ENCODE measurements around the gene ELL2. TPM values are rescaled to one million over a fixed set of nuclear protein-coding genes. Genes with fewer than 3 reads are reported as not detected.

ELL2 gene
- total and polyA plus RNA-seq, 2 of the 13 experiments (the other 11 are each of a cell fraction or from before 2014, with no cell fraction given): 78.9 to 97.1 TPM

- TF ChIP-seq E2F1 (CRISPR knock-in tag; IDR thresholded peaks at IDR 0.05) (no peak), HCFC1 (IDR thresholded peaks at IDR 0.05; ENCODE audit: low read depth, low read length) (no peak), PPARG (CRISPR knock-in tag; conservative IDR thresholded peaks at IDR 0.05) (no peak), MXI1 (IDR thresholded peaks at IDR 0.05; ENCODE audit: borderline replicate concordance, low read depth, low read length) (no peak), ZBTB34 (CRISPR knock-in tag; IDR thresholded peaks at IDR 0.05) (peak; percentile 63; the same call in 1 of the 2 replicates), ZNF256 (CRISPR knock-in tag; conservative IDR thresholded peaks at IDR 0.05) (no peak), STAG1 (CRISPR knock-in tag; IDR thresholded peaks at IDR 0.05) (peak; percentile 23; the same call in 1 of the 2 replicates), SOX6 (IDR thresholded peaks at IDR 0.05) (no peak), SOX6 (CRISPR knock-in tag; IDR thresholded peaks at IDR 0.05) (peak; percentile 91), GABPB1 (CRISPR knock-in tag; IDR thresholded peaks at IDR 0.05) (no peak), PBX3 (CRISPR knock-in tag; IDR thresholded peaks at IDR 0.05; ENCODE audit: borderline replicate concordance) (no peak), EP300 (IDR thresholded peaks at IDR 0.05; ENCODE audit: low read depth in 2 of 2, low read length in 2 of 2) (peak in 1 of 2 experiments; percentile 88; a peak in 2 of 4 replicates), EP300 (CRISPR knock-in tag; IDR thresholded peaks at IDR 0.05; ENCODE audit: borderline replicate concordance) (peak; percentile 75; the same call in 1 of the 2 replicates), REL (CRISPR knock-in tag; conservative IDR thresholded peaks at IDR 0.05) (no peak), ZNF616 (CRISPR knock-in tag; IDR thresholded peaks at IDR 0.05; ENCODE audit: low read depth) (no peak), KDM3A (CRISPR knock-in tag; IDR thresholded peaks at IDR 0.05; ENCODE audit: low read depth) (no peak), ISL2 (CRISPR knock-in tag; IDR thresholded peaks at IDR 0.05) (peak; percentile 81), PITX1 (CRISPR knock-in tag; IDR thresholded peaks at IDR 0.05) (0 out of 2 replicates have a peak, but pooled peaks have one; percentile 40)
Observed at GRCh38 chr5:95996904-95997723, 35.5 kb upstream of the ELL2 start (continued).

Measured in HepG2 (cell line).